NCI-H2081 (cell line): ENCODE data around the gene SSC5D.

Source experiments
- DNase-seq, 2 experiments: peaks; one replicate each; lab custom pipeline; 2025; lab: John Stamatoyannopoulos, UW

Gene SSC5D

DNA sequence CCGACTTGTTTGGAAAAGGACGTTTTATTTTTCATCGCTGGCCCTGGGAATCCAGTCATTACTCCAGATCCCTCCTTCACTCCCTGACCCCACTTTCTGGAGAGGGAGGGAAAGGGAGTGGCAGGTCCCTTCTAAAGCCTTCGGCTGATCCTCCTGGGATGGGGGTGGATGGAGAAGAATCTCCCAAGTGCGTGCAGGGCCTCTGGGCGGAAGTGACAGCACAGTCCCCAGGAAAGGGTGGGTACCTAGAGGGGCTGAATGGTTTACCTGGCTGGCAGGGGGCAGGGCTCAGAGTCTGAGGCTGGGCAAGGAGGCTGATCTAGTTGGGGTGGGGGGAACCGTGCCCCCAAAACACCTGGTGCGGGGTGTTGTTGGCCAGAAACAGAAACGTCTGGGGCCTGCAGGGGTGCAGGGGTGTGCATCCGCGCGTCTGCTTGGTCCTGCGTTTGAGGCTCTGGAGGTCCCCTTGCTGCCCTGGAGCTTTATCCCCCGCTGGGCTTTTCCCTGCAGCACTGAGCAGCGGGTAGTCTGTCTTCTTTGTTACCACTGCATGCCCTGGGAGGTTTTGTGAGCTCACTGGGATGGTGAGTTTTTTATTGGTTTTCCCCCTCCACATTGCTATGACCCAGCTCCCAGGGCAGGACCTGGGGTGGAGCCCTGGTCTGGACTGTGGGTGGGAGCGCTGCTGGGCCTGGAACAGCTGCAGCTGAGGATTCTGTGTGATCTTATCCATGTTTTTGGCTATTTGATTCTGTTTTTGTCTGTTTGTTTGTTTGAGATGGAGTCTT, 14.8 kb upstream of the SSC5D start:
- no peak for DNase-seq

DNA sequence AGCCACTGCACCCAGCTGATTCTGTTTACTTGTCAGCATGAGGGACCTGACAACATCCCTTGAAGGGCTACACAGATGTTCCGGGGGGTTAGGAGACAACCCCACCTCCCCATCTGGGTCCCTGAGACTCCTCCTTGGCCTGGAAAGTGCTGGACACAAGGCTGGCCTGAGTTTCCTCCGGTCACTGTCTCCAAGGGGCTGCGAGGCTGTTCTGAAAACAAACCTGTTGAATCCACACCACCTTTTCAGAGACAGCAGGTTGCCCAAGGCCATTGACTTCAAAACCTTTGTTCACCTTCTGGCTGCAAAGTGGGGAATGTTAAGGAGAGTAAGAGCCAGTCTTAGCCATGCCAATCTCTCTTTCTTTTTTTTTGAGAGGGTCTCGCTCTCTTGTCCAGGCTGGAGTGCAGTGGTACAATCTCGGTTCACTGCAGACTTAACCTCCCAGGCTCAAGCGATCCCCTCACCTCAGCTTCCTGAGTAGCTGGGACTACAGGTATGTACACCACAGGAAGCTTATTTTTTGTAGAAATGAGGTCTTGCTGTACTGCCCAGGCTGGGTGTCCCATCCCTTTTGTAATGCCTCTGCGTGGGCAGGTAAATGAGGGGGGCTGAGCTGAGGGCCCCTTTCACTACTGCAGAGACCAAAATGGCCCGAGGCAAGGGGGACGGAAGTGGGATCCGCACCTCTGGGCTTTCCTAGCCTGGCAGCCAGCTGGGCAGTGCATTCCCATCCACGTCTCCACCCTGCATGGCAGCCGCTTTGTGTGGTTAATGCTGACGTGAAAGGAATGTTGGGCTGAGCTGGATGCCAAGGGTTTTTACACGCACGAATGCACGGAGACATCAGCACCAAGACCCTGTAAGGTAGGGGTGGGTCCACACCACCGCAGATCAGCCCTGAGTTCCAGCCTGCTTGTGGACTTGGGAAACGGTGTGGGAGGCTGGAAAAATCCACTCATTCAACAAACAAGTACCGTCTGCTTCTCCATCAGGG, 13.7 kb upstream of the SSC5D start:
- DNase-seq: no peak

DNA sequence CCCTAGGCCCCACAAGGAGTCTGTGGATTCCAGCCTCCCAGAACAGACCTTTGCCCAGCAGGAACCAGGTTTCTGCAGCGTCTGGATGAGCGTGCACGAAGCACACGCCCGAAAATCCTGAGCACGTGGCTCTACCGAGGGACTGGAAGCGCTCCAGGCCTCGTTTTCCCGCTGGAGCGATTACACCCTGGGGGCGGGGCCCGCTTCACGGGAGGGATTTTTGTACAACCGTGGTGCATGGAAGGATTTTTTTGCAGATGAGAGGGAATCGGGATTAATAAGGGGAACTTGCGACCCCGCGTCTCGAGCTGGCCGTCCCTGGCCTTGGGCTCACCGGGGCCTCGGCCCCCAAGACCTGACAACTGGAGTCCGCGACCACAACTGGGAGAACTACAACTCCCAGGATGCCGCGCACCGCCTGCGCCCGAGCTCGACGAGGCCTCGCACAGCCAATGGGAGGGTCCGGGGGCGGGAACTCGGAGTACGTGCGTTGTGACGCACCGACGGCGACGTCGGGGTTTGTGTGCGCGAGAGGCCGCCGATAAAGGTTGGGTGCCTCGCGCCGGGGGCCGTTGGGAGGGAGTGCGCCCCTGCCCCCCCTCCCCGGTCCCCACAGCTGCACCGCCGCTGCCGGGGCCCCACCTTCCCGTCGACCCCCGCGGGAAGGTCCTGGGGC, 12.0 kb upstream of the SSC5D start, which contains the start of gene ZNF628:
TSS of gene ZNF628 (plus strand) at position 518 of the 676 bp plus-strand sequence. CDS start 3,294 bp downstream, outside the sequence.
- DNase-seq: peak; percentile 98

DNA sequence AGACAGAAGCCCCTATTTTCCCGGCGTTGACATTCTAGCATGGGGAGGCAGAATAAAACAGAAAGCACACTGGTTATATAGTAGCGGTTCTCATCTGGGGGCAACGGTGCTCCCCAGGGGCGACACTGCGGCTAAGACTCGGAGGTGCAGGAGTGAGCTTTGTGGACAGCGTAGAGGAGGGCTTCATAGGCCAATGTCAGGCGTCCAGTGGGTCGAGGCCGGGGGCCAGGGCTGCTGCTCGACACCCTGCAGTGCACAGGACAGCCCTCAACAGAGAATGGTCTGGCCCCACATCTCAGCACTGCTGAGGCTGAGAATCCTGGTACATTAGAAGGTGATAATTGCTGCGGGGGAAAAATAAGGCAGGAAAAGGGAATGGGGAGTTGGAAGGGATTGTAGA, 10.3 kb upstream of the SSC5D start:
- DNase-seq: no peak

DNA sequence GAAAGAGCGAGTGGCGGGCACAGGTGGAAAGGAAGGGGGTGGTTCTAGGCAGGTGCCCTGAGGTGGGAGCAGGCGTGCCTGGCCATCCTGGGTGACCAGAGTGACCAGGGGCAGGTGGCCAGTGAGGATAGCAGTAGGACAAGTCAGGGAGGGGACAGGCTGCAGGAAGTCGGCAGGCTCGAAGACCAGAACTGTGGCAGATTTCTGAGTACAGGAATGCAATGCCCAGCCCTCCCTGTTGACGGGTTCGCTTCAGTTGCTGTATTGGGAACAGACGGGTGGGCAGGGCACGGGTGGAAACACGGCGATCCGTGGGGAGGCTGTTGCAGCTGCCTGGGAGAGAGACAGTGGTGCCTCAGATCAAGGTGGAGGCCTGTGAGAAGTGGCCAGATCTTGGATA, 9.9 kb upstream of the SSC5D start:
- no peak for DNase-seq

DNA sequence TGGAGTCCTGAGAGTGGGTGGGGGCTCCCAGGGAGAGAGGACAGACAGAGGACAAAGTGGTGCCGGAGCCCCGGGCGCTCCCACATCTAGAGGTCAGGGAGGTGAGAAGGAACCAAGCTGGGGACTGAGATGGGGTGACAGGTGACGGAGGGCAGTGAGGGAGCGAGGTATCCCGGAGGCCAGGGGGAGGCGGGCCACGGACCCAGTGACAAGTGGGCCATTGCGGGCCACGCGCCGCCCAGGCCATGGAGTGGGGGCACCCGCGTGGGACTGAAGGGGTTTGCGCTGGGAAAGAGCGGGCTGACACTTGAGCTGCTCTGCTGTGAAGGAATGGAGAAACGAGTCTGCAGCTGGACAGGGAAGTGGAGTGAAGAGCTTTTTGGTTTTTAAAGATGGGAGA, 9.2 kb upstream of the SSC5D start:
- no peak for DNase-seq

DNA sequence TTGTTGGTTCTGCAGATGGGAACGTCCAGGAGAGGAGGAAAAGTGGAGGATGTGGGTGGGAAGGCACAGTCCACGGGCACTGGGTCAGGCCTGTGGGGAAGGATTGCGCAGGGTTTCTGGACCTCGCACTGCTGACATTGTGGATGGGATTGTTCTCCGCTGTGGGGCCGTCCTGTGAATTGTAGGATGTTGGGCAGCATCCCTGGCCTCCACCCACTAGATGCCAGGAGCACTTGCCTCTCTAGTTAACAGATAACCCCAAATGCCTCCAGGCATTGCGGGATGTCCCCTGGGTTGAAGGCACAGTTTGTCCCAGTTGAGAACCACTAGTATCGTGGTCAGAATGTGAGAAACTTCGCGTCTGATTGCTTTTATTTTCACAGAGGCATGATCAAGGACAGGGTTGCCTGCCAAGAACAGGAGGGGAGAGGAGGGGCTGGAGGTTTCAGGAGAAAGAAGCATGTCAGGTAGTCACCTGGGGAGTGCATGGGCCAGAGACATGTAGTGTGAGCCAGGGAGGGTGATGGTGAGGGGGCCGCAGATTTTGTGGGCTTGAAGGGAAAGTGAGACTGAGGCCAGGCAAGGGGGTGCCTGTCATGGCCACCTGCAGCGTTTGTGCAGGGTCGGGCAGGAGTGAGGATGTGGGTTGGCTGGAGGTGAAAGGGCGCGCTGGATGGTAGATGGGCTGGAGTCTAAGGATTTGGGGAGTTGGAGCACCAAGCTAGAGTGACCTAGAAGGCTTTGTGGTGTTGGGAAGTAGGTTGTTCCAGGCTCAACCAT, 8.6 kb upstream of the SSC5D start:
- no peak for DNase-seq

DNA sequence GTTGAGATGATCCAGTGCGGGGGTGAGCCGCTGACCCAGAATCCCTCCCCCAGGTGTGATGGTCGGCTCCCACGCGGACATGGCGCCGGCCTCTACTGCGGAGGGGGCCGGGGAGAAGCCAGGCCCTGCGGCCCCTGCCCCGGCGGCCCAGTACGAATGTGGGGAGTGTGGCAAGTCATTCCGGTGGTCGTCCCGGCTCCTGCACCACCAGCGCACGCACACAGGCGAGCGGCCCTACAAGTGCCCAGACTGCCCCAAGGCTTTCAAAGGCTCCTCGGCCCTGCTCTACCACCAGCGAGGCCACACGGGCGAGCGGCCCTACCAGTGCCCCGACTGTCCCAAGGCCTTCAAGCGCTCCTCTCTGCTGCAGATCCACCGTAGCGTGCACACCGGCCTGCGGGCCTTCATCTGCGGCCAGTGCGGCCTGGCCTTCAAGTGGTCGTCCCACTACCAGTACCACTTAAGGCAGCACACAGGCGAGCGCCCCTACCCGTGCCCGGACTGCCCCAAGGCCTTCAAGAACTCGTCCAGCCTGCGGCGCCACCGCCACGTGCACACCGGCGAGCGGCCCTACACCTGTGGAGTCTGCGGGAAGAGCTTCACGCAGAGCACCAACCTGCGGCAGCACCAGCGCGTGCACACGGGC, 7.0 kb upstream of the SSC5D start:
- no peak for DNase-seq

DNA sequence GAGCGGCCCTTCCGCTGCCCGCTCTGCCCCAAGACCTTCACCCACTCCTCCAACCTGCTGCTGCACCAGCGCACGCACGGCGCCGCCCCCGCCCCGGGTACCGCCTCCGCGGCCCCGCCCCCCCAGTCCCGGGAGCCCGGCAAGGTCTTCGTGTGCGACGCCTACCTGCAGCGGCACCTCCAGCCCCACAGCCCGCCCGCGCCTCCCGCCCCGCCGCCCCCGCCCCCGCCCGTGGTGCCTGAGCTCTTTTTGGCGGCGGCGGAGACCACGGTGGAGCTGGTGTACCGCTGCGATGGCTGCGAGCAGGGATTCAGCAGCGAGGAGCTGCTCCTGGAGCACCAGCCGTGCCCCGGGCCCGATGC, 6.5 kb upstream of the SSC5D start:
- DNase-seq: no peak

DNA sequence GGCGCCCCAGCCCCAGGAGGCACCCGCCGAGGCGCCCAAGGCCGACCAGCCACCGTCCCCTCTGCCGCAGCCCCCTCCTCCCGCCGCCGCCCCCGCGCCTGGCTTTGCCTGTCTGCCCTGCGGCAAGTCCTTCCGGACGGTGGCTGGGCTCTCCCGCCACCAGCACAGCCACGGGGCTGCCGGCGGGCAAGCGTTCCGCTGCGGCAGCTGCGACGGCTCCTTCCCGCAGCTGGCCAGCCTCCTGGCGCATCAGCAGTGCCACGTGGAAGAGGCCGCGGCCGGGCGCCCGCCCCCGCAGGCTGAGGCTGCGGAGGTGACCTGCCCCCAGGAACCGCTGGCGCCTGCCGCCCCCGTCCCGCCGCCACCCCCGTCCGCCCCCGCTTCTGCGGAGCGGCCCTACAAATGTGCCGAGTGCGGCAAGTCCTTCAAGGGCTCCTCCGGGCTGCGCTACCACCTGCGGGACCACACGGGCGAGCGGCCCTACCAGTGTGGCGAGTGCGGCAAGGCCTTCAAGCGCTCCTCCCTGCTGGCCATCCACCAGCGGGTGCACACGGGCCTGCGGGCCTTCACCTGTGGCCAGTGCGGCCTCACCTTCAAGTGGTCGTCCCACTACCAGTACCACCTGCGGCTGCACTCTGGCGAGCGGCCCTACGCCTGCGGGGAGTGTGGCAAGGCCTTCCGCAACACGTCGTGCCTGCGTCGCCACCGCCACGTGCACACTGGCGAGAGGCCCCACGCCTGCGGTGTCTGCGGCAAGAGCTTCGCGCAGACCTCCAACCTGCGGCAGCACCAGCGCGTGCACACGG, 5.9 kb upstream of the SSC5D start:
- no peak for DNase-seq

DNA sequence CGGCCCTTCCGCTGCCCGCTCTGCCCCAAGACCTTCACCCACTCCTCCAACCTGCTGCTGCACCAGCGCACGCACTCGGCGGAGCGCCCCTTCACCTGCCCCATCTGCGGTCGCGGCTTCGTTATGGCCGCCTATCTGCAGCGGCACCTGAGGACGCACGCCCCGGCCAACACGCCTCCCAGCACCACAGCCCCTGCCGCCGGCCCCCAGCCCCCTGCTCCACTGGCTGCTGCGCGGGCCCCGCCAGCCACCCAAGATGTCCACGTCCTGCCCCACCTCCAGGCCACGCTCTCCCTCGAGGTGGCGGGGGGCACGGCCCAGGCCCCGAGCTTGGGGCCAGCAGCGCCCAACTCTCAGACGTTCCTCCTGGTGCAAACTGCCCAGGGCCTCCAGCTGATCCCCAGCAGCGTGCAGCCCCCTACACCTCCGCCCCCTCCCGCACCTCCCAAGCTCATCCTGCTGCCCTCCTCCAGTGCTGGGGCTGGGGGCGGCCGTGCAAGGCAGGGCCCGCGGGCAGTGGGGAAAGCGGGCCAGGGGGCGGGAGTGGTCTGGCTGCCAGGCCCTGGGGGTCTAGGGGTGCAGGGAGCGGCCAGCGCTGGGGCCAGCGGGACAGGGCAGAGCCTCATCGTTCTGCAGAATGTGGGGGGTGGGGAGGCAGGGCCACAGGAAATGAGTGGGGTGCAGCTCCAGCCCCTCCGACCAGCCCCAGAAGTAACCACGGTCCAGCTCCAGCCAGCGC, 5.1 kb upstream of the SSC5D start:
- DNase-seq: no peak

DNA sequence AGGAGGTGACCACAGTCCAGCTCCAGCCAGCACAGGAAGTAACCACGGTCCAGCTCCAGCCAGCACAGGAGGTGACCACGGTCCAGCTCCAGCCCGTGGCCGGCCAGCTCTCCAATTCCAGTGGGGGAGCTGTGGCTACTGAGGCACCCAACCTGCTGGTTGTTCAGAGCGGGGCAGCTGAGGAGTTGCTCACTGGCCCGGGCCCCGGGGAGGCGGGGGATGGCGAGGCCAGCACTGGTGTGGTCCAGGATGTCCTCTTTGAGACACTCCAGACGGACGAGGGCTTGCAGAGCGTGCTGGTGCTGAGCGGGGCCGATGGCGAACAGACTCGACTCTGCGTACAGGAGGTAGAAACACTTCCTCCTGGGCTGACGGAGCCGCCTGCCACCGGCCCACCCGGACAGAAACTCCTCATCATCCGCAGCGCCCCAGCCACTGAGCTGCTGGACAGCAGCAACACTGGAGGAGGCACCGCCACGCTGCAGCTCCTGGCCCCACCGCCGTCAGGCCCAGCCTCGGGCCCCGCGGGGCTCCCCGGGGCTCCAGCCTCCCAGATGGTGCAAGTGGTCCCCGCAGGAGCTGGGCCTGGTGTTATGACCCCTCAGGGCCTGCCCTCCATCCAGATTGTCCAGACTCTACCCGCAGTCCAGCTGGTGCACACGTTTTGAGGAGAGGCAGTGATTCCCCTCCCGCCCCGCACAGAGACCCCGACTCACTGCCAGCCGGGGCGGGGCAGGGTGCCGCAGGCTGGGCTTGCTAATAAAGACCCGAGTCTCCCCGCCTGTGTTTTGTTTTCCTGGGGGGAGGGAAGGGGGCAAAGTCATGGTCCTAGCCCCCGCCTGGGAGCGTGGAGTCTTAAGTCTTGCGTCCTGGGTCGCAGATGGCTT, 4.3 kb upstream of the SSC5D start:
- DNase-seq: no peak

DNA sequence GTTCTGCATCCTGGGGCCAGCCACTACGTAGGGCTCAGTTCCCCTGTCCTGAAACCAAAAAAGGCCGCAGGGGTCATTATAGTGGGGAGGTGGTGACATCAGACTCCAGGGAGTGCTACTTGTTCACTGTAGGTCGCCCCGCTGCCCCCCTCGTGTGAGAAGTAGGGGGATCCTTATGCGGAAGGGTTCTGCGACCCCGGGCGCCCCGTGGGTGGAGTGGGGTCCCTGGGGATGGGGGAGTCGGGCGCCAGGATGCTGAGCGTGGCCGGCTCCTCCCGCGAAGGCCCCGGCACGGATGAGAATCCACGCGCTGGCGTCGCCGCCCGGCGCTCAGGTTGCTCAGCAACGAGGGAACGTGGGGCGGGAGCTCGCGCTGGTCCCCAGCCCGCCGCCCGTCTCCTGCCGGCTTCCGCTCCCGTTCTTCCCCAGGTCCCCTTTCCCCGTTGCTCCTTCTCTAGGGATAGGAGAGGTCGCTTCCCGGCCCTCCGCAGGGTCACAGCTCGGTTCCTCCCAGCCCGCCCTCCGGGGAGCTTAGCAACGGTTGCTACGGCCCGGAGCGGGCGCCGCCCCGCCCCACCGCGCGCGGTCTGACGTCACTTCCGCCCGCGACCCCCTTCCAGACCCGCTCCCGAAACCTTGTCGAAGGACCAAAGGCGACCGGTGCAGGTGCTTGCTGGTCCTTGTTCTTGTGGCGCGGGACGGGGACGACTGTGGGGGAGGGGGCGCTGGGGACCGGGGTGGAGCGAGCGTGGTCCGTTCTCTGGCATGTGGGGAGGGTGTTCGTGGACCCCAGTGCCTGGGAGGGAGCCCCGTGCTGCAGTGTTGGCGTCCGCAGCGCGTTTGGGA, 3.4 kb upstream of the SSC5D start, which contains the start of gene NAT14:
TSS of gene NAT14 (plus strand) at position 596 of the 846 bp plus-strand sequence. CDS start 521 bp downstream, outside the sequence.
- DNase-seq: peak; percentile 63 to 70

DNA sequence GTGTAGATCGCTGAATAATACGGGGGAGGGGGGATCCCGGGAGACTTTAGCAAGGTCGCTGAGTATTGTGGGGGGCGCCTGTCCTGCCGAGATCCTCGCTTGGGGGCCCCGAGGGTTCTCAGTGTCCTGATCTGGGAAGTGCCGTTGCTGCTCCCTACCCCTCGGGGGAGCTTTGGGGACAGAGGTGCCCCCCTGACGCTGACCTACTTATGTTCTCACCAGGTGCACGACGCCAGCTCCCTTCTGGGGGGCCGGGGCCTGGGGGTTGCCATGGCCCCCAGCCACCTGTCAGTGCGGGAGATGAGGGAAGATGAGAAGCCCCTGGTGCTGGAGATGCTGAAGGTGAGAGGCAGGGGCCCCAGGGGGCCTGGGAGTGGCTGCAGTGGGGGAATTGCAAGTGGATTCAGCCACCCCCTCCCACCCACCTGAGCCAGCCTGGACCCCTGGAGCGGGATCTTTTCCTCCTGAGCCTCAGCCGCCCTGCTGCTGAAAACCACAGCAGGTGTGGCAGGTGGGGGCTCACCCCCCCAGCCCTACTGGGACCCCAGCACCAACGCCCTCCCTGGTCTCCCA, 2.7 kb upstream of the SSC5D start:
- peak in 1 of 2 experiments; percentile 36 for DNase-seq

DNA sequence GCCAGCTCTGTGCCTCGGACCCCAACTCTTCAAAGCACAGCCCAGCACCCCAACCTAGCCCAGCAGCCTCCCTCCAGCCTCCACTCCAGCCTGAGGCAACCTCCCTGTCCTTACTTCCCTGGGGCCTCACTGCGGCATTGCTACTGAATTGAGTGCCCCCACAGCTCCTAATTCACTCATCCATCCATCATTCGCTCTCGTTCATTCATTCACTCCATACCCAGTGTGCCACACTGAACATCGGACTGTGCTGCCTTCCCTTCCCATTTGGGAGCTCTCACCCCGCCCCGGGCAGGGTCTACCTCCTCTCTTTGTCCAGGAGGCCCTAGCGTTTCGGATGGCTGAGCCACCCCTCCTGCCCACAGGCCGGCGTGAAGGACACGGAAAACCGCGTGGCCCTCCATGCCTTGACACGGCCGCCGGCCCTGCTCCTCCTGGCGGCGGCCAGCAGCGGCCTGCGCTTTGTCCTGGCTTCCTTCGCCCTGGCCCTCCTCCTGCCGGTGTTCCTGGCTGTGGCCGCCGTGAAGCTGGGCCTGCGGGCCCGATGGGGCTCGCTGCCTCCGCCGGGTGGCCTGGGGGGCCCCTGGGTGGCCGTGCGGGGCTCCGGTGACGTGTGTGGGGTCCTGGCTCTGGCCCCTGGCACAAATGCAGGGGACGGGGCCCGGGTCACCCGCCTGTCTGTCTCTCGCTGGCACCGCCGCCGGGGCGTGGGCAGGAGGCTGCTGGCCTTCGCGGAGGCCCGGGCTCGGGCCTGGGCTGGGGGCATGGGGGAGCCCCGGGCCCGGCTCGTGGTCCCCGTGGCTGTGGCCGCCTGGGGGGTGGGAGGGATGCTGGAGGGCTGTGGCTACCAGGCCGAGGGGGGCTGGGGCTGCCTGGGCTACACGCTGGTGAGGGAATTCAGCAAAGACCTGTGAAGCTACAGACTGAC, 1.9 kb upstream of the SSC5D start:
- DNase-seq: no peak
